K562 (cell line): Measurements from ENCODE around the gene CILP. TPM values are rescaled to one million over a fixed set of nuclear protein-coding genes. Genes with fewer than 3 reads are reported as not detected.

ENCODE experiments used
- BCOR ChIP-seq: fragments of 450-650 bp; IDR thresholded peaks from 2 replicates; pipeline ENCODE4 v1.6.1; 2016
- CC2D1A ChIP-seq: fragments of 450-650 bp; IDR thresholded peaks from 2 replicates; pipeline ENCODE4 v1.6.1; 2017; ENCODE audit warnings: mild to moderate bottlenecking
- ERF ChIP-seq: fragments of 450-650 bp; formaldehyde crosslinking; IDR thresholded peaks from 2 replicates; pipeline ENCODE4 v1.4.0; 2020; ENCODE audit warnings: mild to moderate bottlenecking, mixed read lengths
- ETS1 ChIP-seq: conservative IDR thresholded peaks from 2 replicates; pipeline ENCODE4 v1.6.1; 2011; ENCODE audit warnings: low read depth, mild to moderate bottlenecking, low read length; ENCODE audit not compliant: control insufficient read depth
- FOXO4 ChIP-seq: fragments of 450-650 bp; formaldehyde crosslinking; IDR thresholded peaks from 2 replicates; pipeline ENCODE4 v1.4.0; 2020; ENCODE audit warnings: mild to moderate bottlenecking, moderate library complexity
- GABPB2 ChIP-seq: fragments of 250-450 bp; sonication (Bioruptor Pico); conservative IDR thresholded peaks from 2 replicates; pipeline ENCODE4 v1.5.1; 2021; ENCODE audit warnings: mild to moderate bottlenecking
- IRF1 ChIP-seq: sonication (generic); formaldehyde crosslinking; IDR thresholded peaks from 2 replicates; pipeline ENCODE4 v1.8.0; 2022; ENCODE audit warnings: missing genetic modification reagents, mild to moderate bottlenecking, borderline replicate concordance
- IRF9 ChIP-seq: fragments of 450-650 bp; IDR thresholded peaks from 2 replicates; pipeline ENCODE4 v1.6.1; 2016; ENCODE audit warnings: missing biosample characterization, missing genetic modification characterization
- MAX ChIP-seq: sonication (generic); formaldehyde crosslinking; IDR thresholded peaks from 2 replicates; pipeline ENCODE4 v1.9.0; 2022; ENCODE audit warnings: mild to moderate bottlenecking, missing genetic modification reagents
- MYBL2 ChIP-seq, 2 experiments: fragments of 450-650 bp in 1 of 2; sonication (generic) in 1 of 2; formaldehyde crosslinking in 1 of 2; IDR thresholded peaks; 2 replicates each; pipeline versions ENCODE4 v1.6.1 to v1.8.1; 2017 to 2022; ENCODE audit warnings: borderline replicate concordance in 1 of 2, inconsistent platforms in 1 of 2, low read depth in 1 of 2, mild to moderate bottlenecking in 1 of 2, missing genetic modification reagents in 1 of 2, moderate library complexity in 1 of 2
- PHF20 ChIP-seq: fragments of 450-650 bp; IDR thresholded peaks from 2 replicates; pipeline ENCODE4 v1.6.1; 2018; ENCODE audit not compliant: partially characterized antibody
- SP1 ChIP-seq: sonication (generic); formaldehyde crosslinking; IDR thresholded peaks from 2 replicates; pipeline ENCODE4 v1.8.1; 2022; ENCODE audit warnings: mild to moderate bottlenecking, missing genetic modification reagents
- STAT5A ChIP-seq: IDR thresholded peaks from 2 replicates; pipeline ENCODE4 v1.6.1; 2012; ENCODE audit warnings: low read length, inconsistent platforms, borderline replicate concordance
- TRIM25 ChIP-seq: fragments of 450-650 bp; IDR thresholded peaks from 2 replicates; pipeline ENCODE4 v1.7.0; 2016; ENCODE audit warnings: borderline replicate concordance
- TSC22D4 ChIP-seq: fragments of 450-650 bp; IDR thresholded peaks from 2 replicates; pipeline ENCODE4 v1.6.1; 2016; ENCODE audit warnings: missing genetic modification characterization, missing biosample characterization, control low read depth
- ZNF431 ChIP-seq: sonication (generic); formaldehyde crosslinking; IDR thresholded peaks from 2 replicates; pipeline ENCODE4 v1.8.0; 2022; ENCODE audit warnings: mild to moderate bottlenecking, missing genetic modification reagents
- ZNF639 ChIP-seq, 2 experiments: fragments of 200-800 bp in 1 of 2; sonication (Bioruptor generic) in 1 of 2; sonication (generic) in 1 of 2; formaldehyde crosslinking in 1 of 2; IDR thresholded peaks in 1 of 2; conservative IDR thresholded peaks in 1 of 2; 2 replicates each; pipeline versions ENCODE4 v1.5.0 to v1.6.1; 2016 to 2020; ENCODE audit warnings: missing compliant biosample characterization in 1 of 2, missing genetic modification characterization in 1 of 2, missing genetic modification reagents in 1 of 2
- ZNF778 ChIP-seq: fragments of 450-650 bp; formaldehyde crosslinking; IDR thresholded peaks from 2 replicates; pipeline ENCODE4 v1.4.0; 2020; ENCODE audit warnings: mild to moderate bottlenecking, moderate library complexity
- polyA plus RNA-seq, 8 experiments: library from polyadenylated mRNA; depleted of rRNA in 4 of 8; stranded (reverse) in 5 of 8; unstranded in 3 of 8; fragments of >200 nt; fragmentation: Nextera tagmentation in 2 of 8; fragmentation: Illumina TruSeq in 1 of 8; extraction: Ambion mirVana in 2 of 8; extraction: Trizol in 1 of 8; gene quantifications; 2 replicates each; pipeline versions ENCODE4 v1.2.1 to v1.2.3, GENCODE V29; 2011 to 2014; ENCODE audit warnings: inconsistent platforms in 1 of 8, missing spikeins in 1 of 8
- total RNA-seq, 7 experiments: library from RNA; depleted of rRNA in 6 of 7; stranded (reverse); fragments of >200 nt in 6 of 7; fragmentation: Illumina TruSeq in 2 of 7; extraction: Trizol in 2 of 7; gene quantifications; 2 replicates each; pipeline versions ENCODE4 v1.2.1 to v1.2.3, GENCODE V29; 2011 to 2021; ENCODE audit warnings: low replicate concordance in 1 of 7

The CILP gene
- total and polyA plus RNA-seq, 9 of the 15 experiments (the other 6 are each of a cell fraction or from before 2014, with no cell fraction given): 0.03 TPM; not detected in 8

GRCh38 chr15:65212097-65212496 is 824 bp upstream of the CILP start (continued):
- peak; percentile 29; the same call in 1 of the 2 replicates for TF ChIP-seq CC2D1A
- no peak for TF ChIP-seq ZNF778 (CRISPR knock-in tag)
- 0 out of 2 replicates have a peak, but pooled peaks have one; percentile 55 for TF ChIP-seq ETS1
- no peak for TF ChIP-seq MYBL2 (IDR thresholded peaks at IDR 0.05; ENCODE audit: low read depth)
- TF ChIP-seq MYBL2 (CRISPR knock-in tag; IDR thresholded peaks at IDR 0.05; ENCODE audit: borderline replicate concordance): no peak
- TF ChIP-seq TSC22D4: no peak
- peak; percentile 97 for TF ChIP-seq MAX
- no peak for TF ChIP-seq BCOR
- TF ChIP-seq PHF20: no peak
- TF ChIP-seq ZNF639 (CRISPR knock-in tag; conservative IDR thresholded peaks at IDR 0.05 in 1 of 2, IDR thresholded peaks at IDR 0.05 in 1 of 2): no peak
- TF ChIP-seq ERF (CRISPR knock-in tag): no peak
- no peak for TF ChIP-seq GABPB2
- TF ChIP-seq SP1 (CRISPR knock-in tag): no peak
- no peak for TF ChIP-seq ZNF431 (CRISPR knock-in tag)
- no peak for TF ChIP-seq FOXO4
- no peak for TF ChIP-seq IRF1 (CRISPR knock-in tag)
- TF ChIP-seq TRIM25: no peak
- no peak for TF ChIP-seq IRF9 (tag)
- peak; percentile 14; the same call in 1 of the 2 replicates for TF ChIP-seq STAT5A
